ENCODE measurements around the gene SLAMF1. TPM values are rescaled to one million over a fixed set of nuclear protein-coding genes. Genes with fewer than 3 reads are reported as not detected.

Gene SLAMF1
- total and polyA plus RNA-seq, 12 donors, result 0.07 to 1.6 (median 0.26) TPM; not detected in 2

DNA sequence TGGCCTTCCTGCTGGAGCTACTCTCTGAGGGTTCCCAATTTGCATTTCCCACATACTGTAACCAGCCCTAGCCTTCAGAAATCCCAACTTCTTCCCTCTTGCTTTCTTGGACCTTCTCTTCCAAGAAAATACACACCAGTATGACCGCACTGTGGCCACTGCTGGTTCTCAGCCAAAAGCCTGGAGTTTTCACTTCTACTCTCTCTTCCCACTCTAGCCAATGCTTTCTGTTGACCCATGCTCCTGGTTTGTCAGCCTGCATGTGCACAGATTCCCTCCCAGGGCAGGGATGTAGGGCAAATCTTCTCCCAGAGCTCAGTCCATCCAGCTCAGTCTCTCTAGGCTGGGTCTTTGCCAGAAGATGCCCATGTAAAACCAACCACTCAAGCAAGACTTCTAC, 664 bp downstream of the SLAMF1 start:
- no peak for DNase-seq

GRCh38 chr1:160645386-160646130, 1.3 kb downstream of the SLAMF1 start:
- intact Hi-C loops (cut with DNase I), result no loop called here
- Histone ChIP-seq H3K36me3 (replicated peaks in 1 of 2) (no peaks in the 10 kb centered on the region), H3K9me3 (replicated peaks in 1 of 3) (no peaks in the 10 kb centered on the region), H3K27me3 (no peaks in the 10 kb centered on the region), H3K27ac (no peak overlapping the region), H3K4me3 (no peak overlapping the region), H3K4me1 (replicated peaks in 1 of 2) (no peaks in the 10 kb centered on the region)
- 78 to 86% (median 84%) methylated on average over 12 to 13 of the region's 13 CpGs for WGBS, 4 donors
- TF ChIP-seq POLR2A (IDR thresholded peaks at IDR 0.05), result no peak
- no peak for DNase-seq

More for the DNA sequence above, 664 bp downstream of the SLAMF1 start:
- intact Hi-C loops (cut with DNase I), result no loop called here
- Histone ChIP-seq H3K27me3 (no peaks in the 10 kb centered on the region), H3K27ac (no peak overlapping the region), H3K9me3 (replicated peaks in 1 of 3) (no peaks in the 10 kb centered on the region), H3K36me3 (replicated peaks in 1 of 2) (no peaks in the 10 kb centered on the region), H3K4me3 (no peak overlapping the region), H3K4me1 (replicated peaks in 1 of 2) (no peaks in the 10 kb centered on the region)
- 86 to 93% (median 90%) methylated on average over 1 of the region's 1 CpG for WGBS, 4 donors
- no peak for TF ChIP-seq POLR2A (IDR thresholded peaks at IDR 0.05)
- TF ChIP-seq, protein P1, sequence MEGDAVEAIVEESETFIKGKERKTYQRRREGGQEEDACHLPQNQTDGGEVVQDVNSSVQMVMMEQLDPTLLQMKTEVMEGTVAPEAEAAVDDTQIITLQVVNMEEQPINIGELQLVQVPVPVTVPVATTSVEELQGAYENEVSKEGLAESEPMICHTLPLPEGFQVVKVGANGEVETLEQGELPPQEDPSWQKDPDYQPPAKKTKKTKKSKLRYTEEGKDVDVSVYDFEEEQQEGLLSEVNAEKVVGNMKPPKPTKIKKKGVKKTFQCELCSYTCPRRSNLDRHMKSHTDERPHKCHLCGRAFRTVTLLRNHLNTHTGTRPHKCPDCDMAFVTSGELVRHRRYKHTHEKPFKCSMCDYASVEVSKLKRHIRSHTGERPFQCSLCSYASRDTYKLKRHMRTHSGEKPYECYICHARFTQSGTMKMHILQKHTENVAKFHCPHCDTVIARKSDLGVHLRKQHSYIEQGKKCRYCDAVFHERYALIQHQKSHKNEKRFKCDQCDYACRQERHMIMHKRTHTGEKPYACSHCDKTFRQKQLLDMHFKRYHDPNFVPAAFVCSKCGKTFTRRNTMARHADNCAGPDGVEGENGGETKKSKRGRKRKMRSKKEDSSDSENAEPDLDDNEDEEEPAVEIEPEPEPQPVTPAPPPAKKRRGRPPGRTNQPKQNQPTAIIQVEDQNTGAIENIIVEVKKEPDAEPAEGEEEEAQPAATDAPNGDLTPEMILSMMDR (IDR thresholded peaks at IDR 0.05), result no peak

DNA sequence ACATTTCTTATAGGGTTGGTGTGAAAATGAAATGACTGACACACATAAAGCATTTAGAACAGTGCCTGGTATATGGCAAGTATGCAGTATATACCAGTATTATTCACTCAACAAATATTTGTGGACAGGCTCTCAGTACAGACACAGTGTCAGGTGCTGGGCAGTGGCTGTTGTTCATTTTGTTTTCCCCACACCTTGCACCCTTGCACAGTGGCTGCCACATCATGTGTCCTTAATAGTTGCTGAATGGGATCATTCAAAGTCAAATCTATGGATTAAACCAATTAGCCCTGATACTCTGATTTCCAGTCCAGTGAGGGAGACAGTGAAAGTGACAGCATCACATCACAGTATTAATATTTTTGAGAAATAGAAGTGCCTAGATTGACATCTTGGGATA, 2.4 kb downstream of the SLAMF1 start:
- Histone ChIP-seq H3K27me3 (no peaks in the 10 kb centered on the region), H3K4me1 (replicated peaks in 1 of 2) (no peaks in the 10 kb centered on the region), H3K4me3 (no peak overlapping the region), H3K27ac (no peak overlapping the region), H3K36me3 (replicated peaks in 1 of 2) (no peaks in the 10 kb centered on the region), H3K9me3 (replicated peaks in 1 of 3) (no peaks in the 10 kb centered on the region)
- no peak for DNase-seq
- TF ChIP-seq, protein P1 (IDR thresholded peaks at IDR 0.05), result no peak
- TF ChIP-seq POLR2A (IDR thresholded peaks at IDR 0.05), result no peak
- intact Hi-C loops (cut with DNase I), result no loop called here

DNA sequence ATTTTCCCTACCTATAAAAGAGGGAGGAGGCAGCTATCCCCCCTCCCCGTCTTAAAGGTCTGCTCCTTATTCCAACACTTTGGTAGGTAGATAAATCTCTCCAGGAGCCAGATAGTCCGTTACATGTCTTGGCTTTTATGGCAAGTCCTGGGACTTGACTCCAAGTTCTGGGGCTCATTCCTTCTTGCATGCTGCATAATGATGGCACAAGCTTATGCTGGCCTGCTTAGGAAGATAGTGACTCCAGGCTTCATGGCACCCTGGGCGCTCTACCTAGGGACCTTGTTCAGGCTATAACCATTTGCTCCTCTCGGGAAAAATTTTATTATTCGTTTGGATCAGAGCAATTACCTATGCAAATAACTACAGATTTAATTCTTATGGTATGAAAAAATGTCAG, 3.7 kb downstream of the SLAMF1 start:
- H3K9me3 ChIP-seq (replicated peaks in 1 of 3), result no peaks in the 10 kb centered on the region
- no peaks in the 10 kb centered on the region for H3K4me1 ChIP-seq (replicated peaks in 1 of 2)
- TF ChIP-seq POLR2A (IDR thresholded peaks at IDR 0.05), result no peak
- TF ChIP-seq, protein P1 (IDR thresholded peaks at IDR 0.05), result no peak
- no peak overlapping the region for H3K27ac ChIP-seq
- H3K4me3 ChIP-seq, result no peak overlapping the region
- DNase-seq, result no peak
- WGBS, 4 donors, result 73 to 83% (median 76%) methylated on average over 5 of the region's 5 CpGs
- no peaks in the 10 kb centered on the region for H3K36me3 ChIP-seq (replicated peaks in 1 of 2)
- no peaks in the 10 kb centered on the region for H3K27me3 ChIP-seq
- intact Hi-C loops (cut with DNase I), result no loop called here

GRCh38 chr1:160642281-160642644, 4.6 kb downstream of the SLAMF1 start:
- Histone ChIP-seq H3K9me3 (replicated peaks in 1 of 3) (no peaks in the 10 kb centered on the region), H3K4me3 (no peak overlapping the region), H3K27ac (no peak overlapping the region), H3K36me3 (replicated peaks in 1 of 2) (no peaks in the 10 kb centered on the region), H3K27me3 (no peaks in the 10 kb centered on the region), H3K4me1 (replicated peaks in 1 of 2) (no peaks in the 10 kb centered on the region)
- intact Hi-C loops (cut with DNase I), result no loop called here
- no peak for DNase-seq
- WGBS, 4 donors, result 86 to 94% (median 91%) methylated on average over 2 of the region's 2 CpGs
- TF ChIP-seq POLR2A (IDR thresholded peaks at IDR 0.05), result no peak
- TF ChIP-seq, protein P1 (IDR thresholded peaks at IDR 0.05), result no peak

Data from adrenal gland (tissue), 12 donors.